IPS-18c (cell line): ENCODE results near the gene ADRA2B.
"Not testable (repeated sequence)": the region's sequence is repeated elsewhere in the genome, so short reads cannot be mapped to it uniquely, and the experiment has no call there.

ENCODE experiments used
- H3K4me3 ChIP-seq: 2 replicates; pipeline ENCODE4 v1.7.0; 2013; ENCODE audit warnings: low read depth, mild to moderate bottlenecking, low read length, moderate library complexity; ENCODE audit not compliant: insufficient read depth
- H3K9me3 ChIP-seq: one replicate; pipeline ENCODE4 v1.6.1; 2013; ENCODE audit warnings: mild to moderate bottlenecking, low read length, moderate library complexity; ENCODE audit not compliant: control insufficient read depth, insufficient read depth

ADRA2B gene

GRCh38 chr2:96071087-96071976 lies 45.0 kb downstream of the ADRA2B start:
- H3K4me3 ChIP-seq, H3K9me3 ChIP-seq: not testable (repeated sequence)

DNA sequence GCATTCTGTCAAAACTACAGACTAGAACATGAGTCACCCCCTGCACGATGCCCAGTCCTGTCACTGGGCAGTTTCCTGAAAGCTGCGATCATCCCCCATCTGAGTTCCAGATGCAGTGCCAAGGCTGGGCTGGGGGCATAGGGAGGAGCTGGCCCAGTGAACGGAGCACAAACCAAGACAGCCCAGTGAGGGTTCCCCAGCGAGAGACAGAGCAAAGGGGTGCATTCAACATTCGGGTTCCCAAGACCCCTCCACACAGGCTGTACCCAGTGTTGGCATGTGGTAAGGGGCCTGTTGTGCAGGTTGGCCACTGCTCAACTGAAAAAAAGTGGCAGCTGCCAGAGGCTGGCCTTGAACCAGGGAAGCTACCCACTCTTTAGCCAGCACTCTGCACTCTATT lies 46.0 kb downstream of the ADRA2B start:
- H3K9me3 ChIP-seq, H3K4me3 ChIP-seq: not testable (repeated sequence)

DNA sequence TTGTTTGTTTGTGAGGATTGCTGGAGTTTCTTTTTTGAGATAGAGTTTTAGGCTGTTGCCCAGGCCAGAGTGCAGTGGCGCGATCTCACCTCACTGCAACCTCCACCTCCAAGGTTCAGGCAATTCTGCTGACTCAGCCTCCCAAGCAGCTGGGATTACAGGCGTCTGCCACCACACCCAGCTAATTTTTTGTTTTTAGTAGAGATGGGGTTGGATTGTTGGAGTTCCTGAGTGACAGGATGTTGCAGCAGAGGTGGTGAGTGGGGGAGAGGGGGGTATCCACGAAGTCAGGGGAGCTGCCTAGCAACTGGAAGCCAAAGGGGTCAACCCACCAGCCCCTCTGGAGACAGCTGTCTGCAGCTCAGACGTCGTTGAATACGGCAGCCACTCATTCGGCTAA lies 46.5 kb downstream of the ADRA2B start:
- not testable (repeated sequence) for H3K9me3 ChIP-seq, H3K4me3 ChIP-seq

DNA sequence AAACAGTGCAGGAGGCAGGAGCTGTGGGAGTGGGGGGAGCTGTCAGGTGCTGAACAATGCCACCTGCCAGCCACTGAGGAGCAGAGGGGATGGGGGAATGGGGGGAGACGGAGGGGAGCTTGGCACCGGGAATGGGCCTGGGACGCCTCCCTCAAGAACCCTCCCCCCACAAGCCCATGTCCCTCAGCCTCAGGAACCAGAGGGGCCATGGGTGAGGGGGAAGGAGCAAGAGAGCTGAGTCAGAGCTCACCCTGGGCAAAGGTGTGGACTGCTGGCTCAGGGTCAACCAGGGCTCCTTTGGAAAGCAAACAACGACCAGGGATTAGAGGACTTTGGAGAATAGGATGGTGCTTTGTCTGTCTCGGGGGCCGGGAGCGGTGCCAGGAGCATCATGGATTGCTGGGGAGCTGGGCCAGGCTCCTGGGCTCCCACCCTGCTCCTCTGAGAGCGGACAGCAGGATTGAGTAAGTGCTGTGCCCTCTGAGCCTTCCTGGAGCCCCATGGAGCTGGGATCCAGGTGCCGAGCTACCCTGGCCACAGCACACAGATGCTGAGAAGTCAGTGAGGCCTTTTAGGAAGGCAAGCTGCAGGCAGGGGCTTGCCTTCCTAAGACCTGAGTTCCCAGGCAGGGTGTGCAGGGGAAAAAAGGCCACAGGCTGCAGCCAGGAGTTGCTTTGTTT lies 48.3 kb downstream of the ADRA2B start:
- H3K9me3 ChIP-seq, H3K4me3 ChIP-seq: not testable (repeated sequence)

GRCh38 chr2:96067098-96067660 lies 49.2 kb downstream of the ADRA2B start:
- not testable (repeated sequence) for H3K4me3 ChIP-seq

GRCh38 chr2:96066511-96066910 lies 49.9 kb downstream of the ADRA2B start:
- H3K9me3 ChIP-seq, H3K4me3 ChIP-seq: not testable (repeated sequence)

More at GRCh38 chr2:96067098-96067660, 49.2 kb downstream of the ADRA2B start:
- H3K9me3 ChIP-seq = not testable (repeated sequence)

- not testable (repeated sequence) for H3K4me3 ChIP-seq, H3K9me3 ChIP-seq
Observed at GRCh38 chr2:96065954-96066353, 50.4 kb downstream of the ADRA2B start.

DNA sequence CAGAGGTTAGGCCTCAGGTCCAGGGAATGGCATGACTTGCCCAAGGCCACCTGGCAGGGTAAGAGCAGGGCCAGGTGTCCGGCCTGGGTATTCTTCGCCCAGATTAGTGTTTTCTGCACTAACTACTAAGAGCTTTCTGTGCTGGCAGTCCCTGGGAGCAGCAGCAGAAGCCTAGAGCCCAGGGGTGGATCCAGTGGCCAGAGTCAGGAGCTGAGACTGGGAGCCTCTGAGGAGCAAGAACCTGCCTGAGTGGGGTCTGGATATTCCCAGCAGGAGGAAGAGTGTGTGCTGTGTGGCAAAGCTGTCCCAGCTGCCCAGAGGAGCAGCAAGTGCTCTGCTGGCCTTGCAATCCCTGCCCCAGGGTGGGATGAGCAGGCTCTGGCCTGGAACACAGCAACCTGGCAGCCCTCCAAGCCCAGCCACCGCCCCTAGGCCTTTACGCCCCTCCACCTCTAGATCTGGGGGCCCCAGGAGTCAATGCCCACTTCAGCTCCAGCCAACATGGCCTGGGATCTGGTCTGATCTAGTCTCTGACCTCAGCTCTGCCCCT lies 50.9 kb downstream of the ADRA2B start:
- H3K4me3 ChIP-seq = no peak overlapping the region
- H3K9me3 ChIP-seq = no peaks in the 10 kb centered on the region

GRCh38 chr2:96064760-96065159 lies 51.6 kb downstream of the ADRA2B start:
- not testable (repeated sequence) for H3K4me3 ChIP-seq, H3K9me3 ChIP-seq

GRCh38 chr2:96064047-96064675 lies 52.2 kb downstream of the ADRA2B start:
- not testable (repeated sequence) for H3K4me3 ChIP-seq, H3K9me3 ChIP-seq

DNA sequence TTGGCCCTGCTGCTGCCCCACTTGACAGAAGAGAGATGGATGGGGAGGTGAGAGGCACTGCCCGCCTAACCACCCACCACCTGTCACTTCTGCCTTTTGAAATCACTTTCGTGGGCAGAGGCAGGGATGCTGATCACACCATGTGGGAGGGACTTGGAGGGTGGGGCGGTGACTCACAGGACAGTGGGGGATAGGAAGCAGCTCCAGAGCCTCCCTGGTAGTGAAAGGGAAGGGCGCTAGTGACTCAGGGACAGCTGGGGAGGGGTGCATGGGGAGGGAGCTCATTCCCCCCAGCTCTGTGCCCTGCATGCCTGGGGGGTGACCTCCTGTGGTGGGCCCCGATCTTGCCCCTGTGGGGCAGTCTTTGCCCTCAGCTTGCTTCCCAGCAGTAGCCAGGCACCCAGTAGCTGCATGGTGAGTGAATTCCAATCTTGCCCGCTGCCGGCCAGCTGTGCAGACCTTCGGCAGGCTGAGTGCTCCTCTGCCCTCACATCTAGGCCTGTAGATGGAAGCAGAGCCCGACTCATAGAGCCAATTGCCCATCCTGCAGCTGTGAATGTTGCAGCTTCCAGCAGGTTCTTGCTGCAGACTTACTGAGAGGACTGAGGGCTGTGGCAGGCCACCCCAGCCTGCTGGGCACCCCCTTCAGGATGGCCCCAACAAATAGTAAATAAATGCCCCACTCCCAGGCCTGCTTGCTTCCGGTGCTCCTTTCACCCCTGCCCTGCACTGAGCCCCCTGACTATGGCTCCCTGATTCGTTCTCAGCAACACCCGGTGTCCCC lies 53.1 kb downstream of the ADRA2B start:
- not testable (repeated sequence) for H3K4me3 ChIP-seq, H3K9me3 ChIP-seq
